Mucosa of descending colon (tissue), 3 donors: ENCODE data around the gene C12orf42. TPM values are rescaled to one million over a fixed set of nuclear protein-coding genes. Genes with fewer than 3 reads are reported as not detected.
"Not testable (repeated sequence)": the region's sequence is repeated elsewhere in the genome, so short reads cannot be mapped to it uniquely, and the experiment has no call there.

ENCODE experiments used
- ATAC-seq: fragments of 200-7000 bp; cut with Tn5 transposase; one replicate; pipeline ENCODE4 v1.9.1; 2020; ENCODE audit warnings: mild to moderate bottlenecking, moderate library complexity
- DNase-seq, 3 donors: peaks; one replicate each; pipeline ENCODE4 v3.0.0-alpha.2; 2020
- H3K36me3 ChIP-seq: fragments of 200-600 bp; one replicate; pipeline ENCODE4 v1.8.0; 2021; ENCODE audit warnings: low read depth, mild to moderate bottlenecking
- H3K4me1 ChIP-seq: fragments of 200-600 bp; one replicate; pipeline ENCODE4 v1.8.0; 2021; ENCODE audit warnings: low read depth, mild to moderate bottlenecking
- H3K4me3 ChIP-seq: fragments of 200-600 bp; one replicate; pipeline ENCODE4 v1.8.0; 2021; ENCODE audit warnings: mild to moderate bottlenecking
- H3K9me3 ChIP-seq: fragments of 200-600 bp; one replicate; pipeline ENCODE4 v1.8.0; 2021; ENCODE audit warnings: mild to moderate bottlenecking
- intact Hi-C, 2 donors: fragments of 100-400 bp; cut with DNase I in 1 of 2; cut with micrococcal nuclease in 1 of 2; formaldehyde crosslinking; loops; one replicate each; pipeline versions ENCODE4 v1.11.0 to v1.11.1; 2022; cut with DNase I, micrococcal nuclease
- total RNA-seq, 3 donors: library from RNA; stranded (reverse); fragmentation: NEBNext Ultra II Directional in 2 of 3; extraction: Animal tissue kit (Norgen Biotek cat#: 25700) in 2 of 3; gene quantifications; one replicate each; pipeline versions ENCODE4 v1.2.1 to v1.2.4, GENCODE V29; 2021 to 2023
- TF ChIP-seq, protein P1 (sequence below): fragments of 200-600 bp; IDR thresholded peaks from one replicate; pipeline ENCODE4 v1.8.0; 2022; ENCODE audit warnings: antibody characterized with exemption, mild to moderate bottlenecking
- donor health status: DM: no; HTN: no; CAD: no; lungs with moderate emphysema.
- donor health status: DM: no; HTN: no; CAD: no.
- donor health status: DM: no; HTN: yes; CAD: no.

Gene C12orf42
- total RNA-seq, 3 donors from 2014 or later, result 0.34 TPM; not detected in 2

- H3K4me1 ChIP-seq, result no peaks in the 10 kb centered on the region
- ATAC-seq (no peak), DNase-seq (no peak)
- intact Hi-C loops, result no loop called here
- H3K4me3 ChIP-seq, result no peak overlapping the region
- H3K9me3 ChIP-seq, result no peaks in the 10 kb centered on the region
- TF ChIP-seq, protein P1, sequence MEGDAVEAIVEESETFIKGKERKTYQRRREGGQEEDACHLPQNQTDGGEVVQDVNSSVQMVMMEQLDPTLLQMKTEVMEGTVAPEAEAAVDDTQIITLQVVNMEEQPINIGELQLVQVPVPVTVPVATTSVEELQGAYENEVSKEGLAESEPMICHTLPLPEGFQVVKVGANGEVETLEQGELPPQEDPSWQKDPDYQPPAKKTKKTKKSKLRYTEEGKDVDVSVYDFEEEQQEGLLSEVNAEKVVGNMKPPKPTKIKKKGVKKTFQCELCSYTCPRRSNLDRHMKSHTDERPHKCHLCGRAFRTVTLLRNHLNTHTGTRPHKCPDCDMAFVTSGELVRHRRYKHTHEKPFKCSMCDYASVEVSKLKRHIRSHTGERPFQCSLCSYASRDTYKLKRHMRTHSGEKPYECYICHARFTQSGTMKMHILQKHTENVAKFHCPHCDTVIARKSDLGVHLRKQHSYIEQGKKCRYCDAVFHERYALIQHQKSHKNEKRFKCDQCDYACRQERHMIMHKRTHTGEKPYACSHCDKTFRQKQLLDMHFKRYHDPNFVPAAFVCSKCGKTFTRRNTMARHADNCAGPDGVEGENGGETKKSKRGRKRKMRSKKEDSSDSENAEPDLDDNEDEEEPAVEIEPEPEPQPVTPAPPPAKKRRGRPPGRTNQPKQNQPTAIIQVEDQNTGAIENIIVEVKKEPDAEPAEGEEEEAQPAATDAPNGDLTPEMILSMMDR, result no peak
- no peaks in the 10 kb centered on the region for H3K36me3 ChIP-seq
Measured at GRCh38 chr12:103431950-103432349, 63.8 kb downstream of the C12orf42 start.

DNA sequence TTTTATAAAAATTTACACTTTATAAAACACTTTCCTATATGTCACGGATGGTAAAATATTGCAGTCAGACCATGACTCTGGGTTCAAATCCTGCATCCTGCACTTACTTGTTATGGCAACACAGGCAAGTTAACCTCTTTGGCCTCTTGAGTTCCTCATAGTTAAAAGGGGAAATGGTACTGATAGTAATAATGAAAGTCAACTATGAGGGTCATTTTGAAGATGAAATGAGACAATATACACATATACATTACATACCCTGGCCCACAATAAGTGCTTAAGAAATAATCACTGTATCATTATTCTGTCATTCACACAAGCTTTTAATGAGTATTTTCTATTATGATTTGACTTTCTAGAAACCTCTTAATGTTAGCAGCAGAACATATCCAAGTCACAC, 64.4 kb downstream of the C12orf42 start:
- H3K4me1 ChIP-seq, result no peaks in the 10 kb centered on the region
- H3K9me3 ChIP-seq, result no peaks in the 10 kb centered on the region
- intact Hi-C loops, result no loop called here
- DNase-seq, result no peak
- no peak for ATAC-seq
- TF ChIP-seq, protein P1, result no peak
- no peak overlapping the region for H3K4me3 ChIP-seq
- no peaks in the 10 kb centered on the region for H3K36me3 ChIP-seq

GRCh38 chr12:103425674-103426073, 70.1 kb downstream of the C12orf42 start:
- H3K4me3 ChIP-seq, DNase-seq, intact Hi-C loops, H3K36me3 ChIP-seq, ATAC-seq, H3K4me1 ChIP-seq, H3K9me3 ChIP-seq: not testable (repeated sequence)

DNA sequence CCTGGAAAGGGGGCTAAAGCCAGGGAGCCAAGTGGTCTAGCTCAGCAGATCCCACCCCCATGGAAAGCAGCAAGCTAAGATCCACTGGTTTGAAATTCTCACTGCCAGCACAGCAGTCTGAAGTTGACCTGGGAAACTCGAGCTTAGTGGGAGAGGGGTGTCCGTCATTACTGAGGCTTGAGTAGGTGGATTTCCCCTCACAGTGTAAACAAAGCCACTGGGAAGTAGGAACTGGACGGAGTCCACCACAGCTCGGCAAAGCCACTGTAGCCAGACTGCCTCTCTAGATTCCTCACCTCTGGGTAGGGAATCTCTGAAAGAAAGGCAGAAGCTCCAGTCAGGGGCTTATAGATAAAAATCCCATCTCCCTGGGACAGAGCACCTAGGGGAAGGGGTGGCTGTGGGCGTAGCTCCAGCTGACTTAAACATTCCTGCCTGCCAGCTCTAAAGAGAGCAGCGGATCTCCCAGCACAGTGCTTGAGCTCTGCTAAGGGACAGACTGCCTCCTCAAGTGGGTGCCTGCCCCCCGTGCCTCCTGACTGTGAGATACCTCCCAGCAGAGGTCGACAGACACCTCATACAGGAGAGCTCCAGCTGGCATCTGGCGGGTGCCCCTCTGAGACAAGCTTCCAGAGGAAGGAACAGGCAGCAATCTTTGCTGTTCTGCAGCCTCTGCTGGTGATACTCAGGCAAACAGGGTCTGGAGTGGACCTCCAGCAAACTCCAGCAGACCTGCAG, 70.8 kb downstream of the C12orf42 start:
- ATAC-seq, H3K9me3 ChIP-seq, H3K36me3 ChIP-seq, H3K4me3 ChIP-seq, intact Hi-C loops, H3K4me1 ChIP-seq: not testable (repeated sequence)
- DNase-seq, result peak in 1 of 3 donors; percentile 21

- ATAC-seq, result no peak
- H3K4me1 ChIP-seq, result no peaks in the 10 kb centered on the region
- intact Hi-C loops, result no loop called here
- no peaks in the 10 kb centered on the region for H3K36me3 ChIP-seq
- no peaks in the 10 kb centered on the region for H3K9me3 ChIP-seq
- TF ChIP-seq, protein P1, result no peak
- no peak for DNase-seq
- no peak overlapping the region for H3K4me3 ChIP-seq
Measured at GRCh38 chr12:103423516-103423910, 72.3 kb downstream of the C12orf42 start.

- no peaks in the 10 kb centered on the region for H3K4me1 ChIP-seq
- TF ChIP-seq, protein P1, result no peak
- H3K9me3 ChIP-seq, result no peaks in the 10 kb centered on the region
- H3K4me3 ChIP-seq, result no peak overlapping the region
- DNase-seq (no peak), ATAC-seq (no peak)
- H3K36me3 ChIP-seq, result no peaks in the 10 kb centered on the region
- intact Hi-C loops, result no loop called here
Measured at GRCh38 chr12:103422746-103423515, 72.8 kb downstream of the C12orf42 start.
